NK-92 (cell line): ENCODE results near the gene KITLG.
"Not testable (repeated sequence)": the region's sequence is repeated elsewhere in the genome, so short reads cannot be mapped to it uniquely, and the experiment has no call there.

ENCODE experiments used
- DNase-seq: peaks from one replicate; lab custom pipeline; 2025; ENCODE audit not compliant: unreplicated experiment; lab: John Stamatoyannopoulos, UW

KITLG gene, protein sequence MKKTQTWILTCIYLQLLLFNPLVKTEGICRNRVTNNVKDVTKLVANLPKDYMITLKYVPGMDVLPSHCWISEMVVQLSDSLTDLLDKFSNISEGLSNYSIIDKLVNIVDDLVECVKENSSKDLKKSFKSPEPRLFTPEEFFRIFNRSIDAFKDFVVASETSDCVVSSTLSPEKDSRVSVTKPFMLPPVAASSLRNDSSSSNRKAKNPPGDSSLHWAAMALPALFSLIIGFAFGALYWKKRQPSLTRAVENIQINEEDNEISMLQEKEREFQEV

GRCh38 chr12:88580051-88580871 lies at the start of gene KITLG:
Gene KITLG, minus strand, starts transcription at chr12:88580471. Its CDS starts 193 bp downstream, at chr12:88580278.
- no peak for DNase-seq

- no peak for DNase-seq
Measured at GRCh38 chr12:88628856-88629509, 48.7 kb upstream of the KITLG start.

DNA sequence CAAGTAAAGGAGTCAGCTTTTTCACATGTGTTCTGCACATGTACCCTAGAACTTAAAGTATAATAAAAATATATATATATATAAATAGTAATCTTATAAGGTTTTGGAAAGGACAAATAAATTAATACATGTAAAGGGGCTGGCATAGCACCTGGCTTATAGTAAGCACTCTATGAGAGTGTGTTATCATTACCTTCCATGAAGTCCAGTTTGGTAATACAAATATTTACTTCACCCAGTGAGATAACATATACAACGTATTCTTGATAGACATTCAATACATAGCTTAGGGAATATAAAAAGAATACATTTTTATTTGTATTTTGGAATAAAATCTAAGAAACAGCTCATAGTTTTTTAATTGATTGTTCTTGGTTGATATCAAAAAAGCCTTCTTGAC lies 47.8 kb upstream of the KITLG start:
- not testable (repeated sequence) for DNase-seq

GRCh38 chr12:88627501-88627900 lies 47.2 kb upstream of the KITLG start:
- DNase-seq: no peak

GRCh38 chr12:88625356-88625755 lies 45.1 kb upstream of the KITLG start:
- no peak for DNase-seq

DNA sequence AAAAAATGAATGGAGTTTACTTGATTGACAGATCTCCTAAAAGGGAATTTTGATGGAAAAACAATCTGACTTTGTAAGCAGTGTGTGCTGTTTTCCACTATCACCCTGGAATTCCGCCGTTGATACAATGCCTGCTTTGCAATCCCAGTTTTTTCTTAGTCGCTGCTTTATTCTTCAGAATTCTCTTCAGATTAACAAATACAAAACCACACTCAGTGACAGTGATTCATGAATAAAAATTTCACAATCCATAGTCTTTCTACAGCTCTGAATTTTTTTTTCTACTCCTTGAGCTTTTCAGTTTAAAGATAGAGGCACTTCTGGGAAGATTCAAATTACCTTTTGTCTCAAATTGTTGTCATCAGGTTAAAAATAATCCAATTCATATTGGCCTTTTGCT lies 44.6 kb upstream of the KITLG start:
- no peak for DNase-seq

GRCh38 chr12:88623777-88624548 lies 43.7 kb upstream of the KITLG start:
- DNase-seq: no peak

- DNase-seq: no peak
Measured at GRCh38 chr12:88617352-88617751, 37.1 kb upstream of the KITLG start.

- DNase-seq: no peak
Measured at GRCh38 chr12:88615490-88615889, 35.2 kb upstream of the KITLG start.

DNA sequence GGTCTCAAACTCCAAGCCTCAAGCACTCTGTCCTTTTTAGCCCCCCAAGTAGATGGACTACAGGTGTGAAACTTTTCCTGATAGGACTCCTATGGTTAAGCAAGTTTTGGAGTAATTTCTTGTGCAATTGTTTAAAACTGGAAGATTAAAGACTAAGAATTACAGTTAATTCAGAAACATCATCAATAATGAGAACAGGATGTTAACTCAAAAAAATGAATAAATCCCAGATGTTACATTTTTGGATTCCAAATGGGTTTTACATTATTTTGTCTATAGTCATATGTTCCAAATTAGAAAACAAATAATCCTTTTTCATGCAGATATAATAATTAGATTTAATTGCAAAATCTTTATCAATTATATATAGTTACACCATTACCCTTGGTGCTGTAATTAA lies 24.4 kb upstream of the KITLG start:
- no peak for DNase-seq

- DNase-seq: no peak
Measured at GRCh38 chr12:88600272-88600671, 20.0 kb upstream of the KITLG start.

GRCh38 chr12:88597365-88597764 lies 17.1 kb upstream of the KITLG start:
- DNase-seq: no peak

DNA sequence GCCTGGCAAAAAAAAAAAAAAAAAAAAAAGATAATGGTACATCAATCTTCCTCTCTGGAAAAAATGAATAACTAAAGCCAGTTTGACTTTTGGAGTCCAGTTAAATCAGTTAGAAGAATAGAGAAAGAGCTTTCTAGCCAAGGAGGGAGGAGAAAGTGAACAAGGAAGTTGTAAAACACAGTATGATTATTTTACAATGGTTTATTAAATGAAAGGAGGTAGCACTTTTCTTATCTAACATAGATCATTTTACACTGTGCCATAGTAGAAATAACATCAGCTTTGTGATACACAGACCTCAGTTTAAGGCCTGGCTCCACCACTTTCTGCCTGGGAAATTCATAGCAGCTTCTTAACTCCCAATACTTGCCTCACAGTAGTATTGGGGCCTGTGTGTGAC lies 15.4 kb upstream of the KITLG start:
- no peak for DNase-seq

- DNase-seq: no peak
Measured at GRCh38 chr12:88594780-88595179, 14.5 kb upstream of the KITLG start.

GRCh38 chr12:88591343-88591742 lies 11.1 kb upstream of the KITLG start:
- DNase-seq: no peak

DNA sequence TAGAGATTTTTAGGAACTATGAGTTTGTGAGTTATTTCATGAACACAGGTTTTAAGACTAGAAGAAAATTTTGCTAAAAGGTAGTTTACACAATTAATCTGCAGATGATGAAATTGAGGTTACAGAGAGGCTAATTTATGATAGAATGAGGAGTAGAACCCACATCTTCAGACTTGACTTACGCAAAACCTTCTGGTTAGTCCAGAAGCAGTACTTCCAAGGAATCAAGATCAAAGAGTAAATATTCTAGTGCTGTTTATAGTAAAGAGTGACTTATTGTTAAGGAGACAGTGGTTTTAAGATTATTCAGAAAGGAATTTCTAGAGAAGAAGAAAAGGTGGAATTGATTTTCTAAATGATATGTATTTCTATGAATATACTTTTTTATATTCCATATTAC lies 10.6 kb upstream of the KITLG start:
- DNase-seq: no peak

DNA sequence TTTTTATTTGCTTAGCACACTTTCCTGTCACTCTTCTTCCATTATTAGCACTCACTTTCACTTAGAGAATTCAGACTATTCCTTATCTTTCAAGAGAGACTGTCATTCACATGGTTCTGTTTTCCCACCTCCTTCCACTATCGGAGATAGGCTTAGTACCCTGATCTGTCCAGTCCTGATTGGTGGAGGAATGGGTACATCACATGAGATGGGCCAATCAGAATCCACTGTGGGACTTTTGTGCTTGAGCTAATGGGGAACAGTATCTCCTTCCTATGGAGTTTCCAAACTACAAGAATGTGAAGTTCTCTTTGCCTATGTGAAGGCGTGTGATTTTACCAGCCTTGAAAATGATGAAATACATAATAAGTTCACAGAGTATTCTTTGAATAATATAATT lies 4.8 kb upstream of the KITLG start:
- DNase-seq: no peak

DNA sequence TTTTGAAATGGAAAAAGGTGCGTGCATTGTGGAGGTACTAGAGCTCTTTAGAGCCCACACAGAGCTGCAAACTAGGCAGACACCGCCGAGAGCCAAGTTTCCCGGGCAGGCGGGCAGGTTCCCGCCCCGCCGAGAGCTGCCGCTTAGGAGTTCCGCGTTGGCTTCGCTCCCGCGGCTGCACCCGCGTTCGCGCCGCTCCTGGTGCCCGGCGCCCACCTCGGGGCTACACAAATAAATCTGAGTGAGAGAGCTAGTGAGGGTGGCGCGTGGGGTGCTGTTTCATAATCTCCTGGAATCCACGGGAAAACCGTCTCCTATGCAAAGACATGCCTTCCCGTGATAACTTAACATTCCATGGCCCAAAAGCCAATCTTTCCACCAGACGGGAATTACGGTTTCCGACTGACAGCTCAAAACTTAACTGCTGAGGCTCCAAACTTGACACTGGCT lies 645 bp downstream of the KITLG start:
- DNase-seq: no peak

DNA sequence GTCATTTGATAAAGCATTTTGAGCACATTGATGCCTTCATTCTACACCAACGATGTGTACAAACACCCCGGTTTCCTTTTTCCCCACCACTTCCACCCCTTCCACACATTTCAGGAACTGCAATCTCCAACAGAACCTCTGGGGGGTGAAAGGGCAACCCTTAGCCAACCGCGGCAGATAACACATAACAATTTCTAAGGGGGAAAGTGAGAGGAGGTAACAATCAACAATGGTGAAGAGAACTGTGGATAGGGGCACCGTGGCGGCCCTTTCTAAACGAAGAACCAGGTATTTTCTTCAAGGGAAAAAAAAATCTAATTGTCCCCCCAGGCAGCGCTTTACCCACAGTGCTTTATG lies 1.1 kb downstream of the KITLG start:
- DNase-seq: no peak

- DNase-seq: no peak
Measured at GRCh38 chr12:88578276-88579160, 1.8 kb downstream of the KITLG start.
